ENCODE results near the gene TRIP12. TPM values are rescaled to one million over a fixed set of nuclear protein-coding genes. Genes with fewer than 3 reads are reported as not detected.
A peak's percentile ranks its signal among the peaks of the same experiment; 100 is the strongest.
"Not testable (repeated sequence)": the region's sequence is repeated elsewhere in the genome, so short reads cannot be mapped to it uniquely, and the experiment has no call there.

The TRIP12 gene
- total RNA-seq = 209 TPM

GRCh38 chr2:229921892-229922448, at the start of gene TRIP12:
TRIP12 (minus strand) TSS chr2:229922009; CDS start chr2:229880079, 41,930 bp downstream.
- H3K9ac ChIP-seq (ENCODE audit: low read depth in 1 of 3, low read length in 3 of 3) = peak within 1 kb of the TSS; percentile 93 to 96 (median 95)
- peaks cover 14 to 20% (median 18%) of the 10 kb centered on the region in 3 donors for H3K4me1 ChIP-seq (ENCODE audit: control insufficient read depth in 3 of 3, insufficient read depth in 3 of 3, low read length in 3 of 3)
- peaks cover 0 to 7% (median 0%) of the 10 kb centered on the region in 3 donors for H3K36me3 ChIP-seq (ENCODE audit: control insufficient read depth in 3 of 3, insufficient read depth in 3 of 3, low read length in 3 of 3)
- peak within 1 kb of the TSS; percentile 98 for H3K27ac ChIP-seq (ENCODE audit: low read depth, low read length)
- H3K9me3 ChIP-seq (ENCODE audit: control insufficient read depth in 3 of 3, low read length in 3 of 3) = no peaks in the 10 kb centered on the region
- H3K27me3 ChIP-seq (ENCODE audit: control insufficient read depth in 3 of 3, insufficient read depth in 3 of 3, low read length in 3 of 3) = no peaks in the 10 kb centered on the region
- peak within 1 kb of the TSS; percentile 93 to 94 (median 94) for H3K4me3 ChIP-seq (ENCODE audit: low read length in 3 of 3)

- Histone ChIP-seq H3K9me3 (ENCODE audit: control insufficient read depth in 3 of 3, low read length in 3 of 3) (no peaks in the 10 kb centered on the region), H3K4me3 (ENCODE audit: low read length in 3 of 3) (no peak overlapping the region), H3K9ac (ENCODE audit: low read depth in 1 of 3, low read length in 3 of 3) (no peak overlapping the region), H3K27me3 (ENCODE audit: control insufficient read depth in 3 of 3, insufficient read depth in 3 of 3, low read length in 3 of 3) (no peaks in the 10 kb centered on the region), H3K4me1 (ENCODE audit: control insufficient read depth in 3 of 3, insufficient read depth in 3 of 3, low read length in 3 of 3) (no peaks in the 10 kb centered on the region), H3K27ac (ENCODE audit: low read depth, low read length) (no peak overlapping the region), H3K36me3 (ENCODE audit: control insufficient read depth in 3 of 3, insufficient read depth in 3 of 3, low read length in 3 of 3) (no peaks in the 10 kb centered on the region)
Measured at GRCh38 chr2:229971298-229971790, 49.5 kb upstream of the TRIP12 start.

- H3K4me3 ChIP-seq (ENCODE audit: low read length in 3 of 3) = no peak overlapping the region
- H3K9me3 ChIP-seq (ENCODE audit: control insufficient read depth in 3 of 3, low read length in 3 of 3) = no peaks in the 10 kb centered on the region
- H3K27ac ChIP-seq (ENCODE audit: low read depth, low read length) = no peak overlapping the region
- H3K27me3 ChIP-seq (ENCODE audit: control insufficient read depth in 3 of 3, insufficient read depth in 3 of 3, low read length in 3 of 3) = no peaks in the 10 kb centered on the region
- no peak overlapping the region for H3K9ac ChIP-seq (ENCODE audit: low read depth in 1 of 3, low read length in 3 of 3)
- no peaks in the 10 kb centered on the region for H3K36me3 ChIP-seq (ENCODE audit: control insufficient read depth in 3 of 3, insufficient read depth in 3 of 3, low read length in 3 of 3)
- no peaks in the 10 kb centered on the region for H3K4me1 ChIP-seq (ENCODE audit: control insufficient read depth in 3 of 3, insufficient read depth in 3 of 3, low read length in 3 of 3)
Measured at GRCh38 chr2:229970406-229970805, 48.6 kb upstream of the TRIP12 start.

- no peak overlapping the region for H3K4me3 ChIP-seq (ENCODE audit: low read length in 3 of 3)
- no peak overlapping the region for H3K27ac ChIP-seq (ENCODE audit: low read depth, low read length)
- H3K9ac ChIP-seq (ENCODE audit: low read depth in 1 of 3, low read length in 3 of 3) = no peak overlapping the region
- H3K9me3 ChIP-seq (ENCODE audit: control insufficient read depth in 3 of 3, low read length in 3 of 3) = no peaks in the 10 kb centered on the region
- H3K27me3 ChIP-seq (ENCODE audit: control insufficient read depth in 3 of 3, insufficient read depth in 3 of 3, low read length in 3 of 3) = no peaks in the 10 kb centered on the region
- no peaks in the 10 kb centered on the region for H3K36me3 ChIP-seq (ENCODE audit: control insufficient read depth in 3 of 3, insufficient read depth in 3 of 3, low read length in 3 of 3)
- H3K4me1 ChIP-seq (ENCODE audit: control insufficient read depth in 3 of 3, insufficient read depth in 3 of 3, low read length in 3 of 3) = no peaks in the 10 kb centered on the region
Measured at GRCh38 chr2:229969921-229970320, 48.1 kb upstream of the TRIP12 start.

GRCh38 chr2:229963596-229963995, 41.8 kb upstream of the TRIP12 start:
- H3K27me3 ChIP-seq (ENCODE audit: control insufficient read depth in 3 of 3, insufficient read depth in 3 of 3, low read length in 3 of 3); H3K27ac ChIP-seq (ENCODE audit: low read depth, low read length); H3K36me3 ChIP-seq (ENCODE audit: control insufficient read depth in 3 of 3, insufficient read depth in 3 of 3, low read length in 3 of 3); H3K9ac ChIP-seq (ENCODE audit: low read depth in 1 of 3, low read length in 3 of 3); H3K4me1 ChIP-seq (ENCODE audit: control insufficient read depth in 3 of 3, insufficient read depth in 3 of 3, low read length in 3 of 3); H3K4me3 ChIP-seq (ENCODE audit: low read length in 3 of 3); H3K9me3 ChIP-seq (ENCODE audit: control insufficient read depth in 3 of 3, low read length in 3 of 3): not testable (repeated sequence)

- H3K9ac ChIP-seq (ENCODE audit: low read depth in 1 of 3, low read length in 3 of 3) = no peak overlapping the region
- no peak overlapping the region for H3K27ac ChIP-seq (ENCODE audit: low read depth, low read length)
- H3K4me3 ChIP-seq (ENCODE audit: low read length in 3 of 3) = no peak overlapping the region
- no peaks in the 10 kb centered on the region for H3K9me3 ChIP-seq (ENCODE audit: control insufficient read depth in 3 of 3, low read length in 3 of 3)
- no peaks in the 10 kb centered on the region for H3K36me3 ChIP-seq (ENCODE audit: control insufficient read depth in 3 of 3, insufficient read depth in 3 of 3, low read length in 3 of 3)
- no peaks in the 10 kb centered on the region for H3K27me3 ChIP-seq (ENCODE audit: control insufficient read depth in 3 of 3, insufficient read depth in 3 of 3, low read length in 3 of 3)
- no peaks in the 10 kb centered on the region for H3K4me1 ChIP-seq (ENCODE audit: control insufficient read depth in 3 of 3, insufficient read depth in 3 of 3, low read length in 3 of 3)
Measured at GRCh38 chr2:229956491-229956890, 34.7 kb upstream of the TRIP12 start.

- Histone ChIP-seq H3K9ac (ENCODE audit: low read depth in 1 of 3, low read length in 3 of 3) (no peak overlapping the region), H3K4me1 (ENCODE audit: control insufficient read depth in 3 of 3, insufficient read depth in 3 of 3, low read length in 3 of 3) (no peaks in the 10 kb centered on the region), H3K27ac (ENCODE audit: low read depth, low read length) (no peak overlapping the region), H3K27me3 (ENCODE audit: control insufficient read depth in 3 of 3, insufficient read depth in 3 of 3, low read length in 3 of 3) (no peaks in the 10 kb centered on the region), H3K9me3 (ENCODE audit: control insufficient read depth in 3 of 3, low read length in 3 of 3) (no peaks in the 10 kb centered on the region), H3K36me3 (ENCODE audit: control insufficient read depth in 3 of 3, insufficient read depth in 3 of 3, low read length in 3 of 3) (no peaks in the 10 kb centered on the region), H3K4me3 (ENCODE audit: low read length in 3 of 3) (no peak overlapping the region)
Measured at GRCh38 chr2:229955663-229956062, 33.9 kb upstream of the TRIP12 start.

- Histone ChIP-seq H3K4me1 (ENCODE audit: control insufficient read depth in 3 of 3, insufficient read depth in 3 of 3, low read length in 3 of 3) (no peaks in the 10 kb centered on the region), H3K4me3 (ENCODE audit: low read length in 3 of 3) (no peak overlapping the region), H3K27me3 (ENCODE audit: control insufficient read depth in 3 of 3, insufficient read depth in 3 of 3, low read length in 3 of 3) (no peaks in the 10 kb centered on the region), H3K9ac (ENCODE audit: low read depth in 1 of 3, low read length in 3 of 3) (no peak overlapping the region), H3K36me3 (ENCODE audit: control insufficient read depth in 3 of 3, insufficient read depth in 3 of 3, low read length in 3 of 3) (no peaks in the 10 kb centered on the region), H3K9me3 (ENCODE audit: control insufficient read depth in 3 of 3, low read length in 3 of 3) (no peaks in the 10 kb centered on the region), H3K27ac (ENCODE audit: low read depth, low read length) (no peak overlapping the region)
Measured at GRCh38 chr2:229952256-229952835, 30.5 kb upstream of the TRIP12 start.

- no peak overlapping the region for H3K9ac ChIP-seq (ENCODE audit: low read depth in 1 of 3, low read length in 3 of 3)
- H3K4me1 ChIP-seq (ENCODE audit: control insufficient read depth in 3 of 3, insufficient read depth in 3 of 3, low read length in 3 of 3) = no peaks in the 10 kb centered on the region
- H3K27ac ChIP-seq (ENCODE audit: low read depth, low read length) = no peak overlapping the region
- H3K27me3 ChIP-seq (ENCODE audit: control insufficient read depth in 3 of 3, insufficient read depth in 3 of 3, low read length in 3 of 3) = no peaks in the 10 kb centered on the region
- no peaks in the 10 kb centered on the region for H3K36me3 ChIP-seq (ENCODE audit: control insufficient read depth in 3 of 3, insufficient read depth in 3 of 3, low read length in 3 of 3)
- no peaks in the 10 kb centered on the region for H3K9me3 ChIP-seq (ENCODE audit: control insufficient read depth in 3 of 3, low read length in 3 of 3)
- H3K4me3 ChIP-seq (ENCODE audit: low read length in 3 of 3) = no peak overlapping the region
Measured at GRCh38 chr2:229947544-229947943, 25.7 kb upstream of the TRIP12 start.

GRCh38 chr2:229945975-229946374, 24.2 kb upstream of the TRIP12 start:
- H3K27me3 ChIP-seq (ENCODE audit: control insufficient read depth in 3 of 3, insufficient read depth in 3 of 3, low read length in 3 of 3) = no peaks in the 10 kb centered on the region
- H3K9ac ChIP-seq (ENCODE audit: low read depth in 1 of 3, low read length in 3 of 3) = no peak overlapping the region
- no peaks in the 10 kb centered on the region for H3K36me3 ChIP-seq (ENCODE audit: control insufficient read depth in 3 of 3, insufficient read depth in 3 of 3, low read length in 3 of 3)
- H3K4me3 ChIP-seq (ENCODE audit: low read length in 3 of 3) = no peak overlapping the region
- H3K4me1 ChIP-seq (ENCODE audit: control insufficient read depth in 3 of 3, insufficient read depth in 3 of 3, low read length in 3 of 3) = no peaks in the 10 kb centered on the region
- H3K9me3 ChIP-seq (ENCODE audit: control insufficient read depth in 3 of 3, low read length in 3 of 3) = no peaks in the 10 kb centered on the region
- no peak overlapping the region for H3K27ac ChIP-seq (ENCODE audit: low read depth, low read length)
